Neural progenitor cell (in vitro differentiated cells): ENCODE results near the gene ZNF511. TPM values are rescaled to one million over a fixed set of nuclear protein-coding genes. Genes with fewer than 3 reads are reported as not detected.

Experiments
- DNase-seq: peaks from one replicate; pipeline ENCODE4 v3.0.0-alpha.2; 2016; ENCODE audit warnings: low spot score
- H2AFZ ChIP-seq: fragments of 200-600 bp; sonication (generic); replicated peaks from 2 replicates; pipeline ENCODE4 v1.6.1; 2016; ENCODE audit warnings: antibody characterized with exemption
- H3F3A ChIP-seq: fragments of 200-600 bp; sonication (generic); 2 replicates; pipeline ENCODE4 v1.6.1; 2016; ENCODE audit warnings: antibody characterized with exemption, low read depth
- H3K27ac ChIP-seq: fragments of 200-600 bp; sonication (generic); 2 replicates; pipeline ENCODE4 v1.5.1; 2016; ENCODE audit warnings: mild to moderate bottlenecking
- H3K27me3 ChIP-seq: fragments of 200-600 bp; sonication (generic); 2 replicates; pipeline ENCODE4 v1.6.1; 2016; ENCODE audit warnings: mild to moderate bottlenecking, moderate library complexity
- H3K36me3 ChIP-seq: fragments of 200-600 bp; sonication (generic); 2 replicates; pipeline ENCODE4 v1.5.1; 2016
- H3K4me1 ChIP-seq: fragments of 200-600 bp; sonication (generic); 2 replicates; pipeline ENCODE4 v1.6.1; 2016; ENCODE audit warnings: mixed run types
- H3K4me2 ChIP-seq: fragments of 200-600 bp; sonication (generic); 2 replicates; pipeline ENCODE4 v1.6.1; 2016
- H3K4me3 ChIP-seq: fragments of 200-600 bp; sonication (generic); 2 replicates; pipeline ENCODE4 v1.5.1; 2016
- H3K79me2 ChIP-seq: fragments of 200-600 bp; sonication (generic); 2 replicates; pipeline ENCODE4 v1.6.1; 2016; ENCODE audit warnings: low read depth
- H3K9ac ChIP-seq: fragments of 200-600 bp; sonication (generic); 2 replicates; pipeline ENCODE4 v1.6.1; 2016
- H3K9me3 ChIP-seq: fragments of 200-600 bp; sonication (generic); 2 replicates; pipeline ENCODE4 v1.5.1; 2016; ENCODE audit warnings: low read depth
- H4K20me1 ChIP-seq: fragments of 200-600 bp; sonication (generic); 2 replicates; pipeline ENCODE4 v1.6.1; 2016; ENCODE audit warnings: low read depth
- H3K27ac Mint-ChIP-seq: 3 replicates; pipeline ENCODE4 v1.8.0; 2021; ENCODE audit warnings: mixed read lengths
- H3K27me3 Mint-ChIP-seq: 2 replicates; pipeline ENCODE4 v1.8.0; 2022; ENCODE audit warnings: low read depth, mild to moderate bottlenecking, inconsistent platforms, moderate library complexity, mixed read lengths; ENCODE audit not compliant: insufficient read depth
- H3K36me3 Mint-ChIP-seq: 3 replicates; pipeline ENCODE4 v1.8.0; 2021; ENCODE audit warnings: mixed read lengths
- H3K4me1 Mint-ChIP-seq: 3 replicates; pipeline ENCODE4 v1.8.0; 2021; ENCODE audit warnings: mixed read lengths
- H3K4me3 Mint-ChIP-seq: 3 replicates; pipeline ENCODE4 v1.8.0; 2021; ENCODE audit warnings: mild to moderate bottlenecking, moderate library complexity, mixed read lengths
- H3K9me3 Mint-ChIP-seq: 3 replicates; pipeline ENCODE4 v1.8.0; 2020; ENCODE audit warnings: mixed read lengths
- EZH2 ChIP-seq: fragments of 200-600 bp; sonication (generic); IDR thresholded peaks from 2 replicates; pipeline ENCODE4 v1.6.1; 2017; ENCODE audit warnings: antibody characterized with exemption, mild to moderate bottlenecking, moderate library complexity
- EZH2phosphoT487 ChIP-seq: fragments of 200-600 bp; sonication (generic); IDR thresholded peaks from 2 replicates; pipeline ENCODE4 v1.6.1; 2017; ENCODE audit warnings: antibody characterized with exemption
- total RNA-seq: library from RNA; depleted of rRNA; stranded (reverse); fragments of >200 nt; gene quantifications from 2 replicates; pipeline ENCODE4 v1.2.3, GENCODE V29; 2015; ENCODE audit warnings: low replicate concordance
- TF ChIP-seq, protein P1 (sequence below): fragments of 200-600 bp; sonication (generic); IDR thresholded peaks from 2 replicates; pipeline ENCODE4 v1.5.1; 2017; ENCODE audit warnings: antibody characterized with exemption, mild to moderate bottlenecking

Gene ZNF511
- total RNA-seq, 1 donor from 2014 or later, result 44.4 TPM

DNA sequence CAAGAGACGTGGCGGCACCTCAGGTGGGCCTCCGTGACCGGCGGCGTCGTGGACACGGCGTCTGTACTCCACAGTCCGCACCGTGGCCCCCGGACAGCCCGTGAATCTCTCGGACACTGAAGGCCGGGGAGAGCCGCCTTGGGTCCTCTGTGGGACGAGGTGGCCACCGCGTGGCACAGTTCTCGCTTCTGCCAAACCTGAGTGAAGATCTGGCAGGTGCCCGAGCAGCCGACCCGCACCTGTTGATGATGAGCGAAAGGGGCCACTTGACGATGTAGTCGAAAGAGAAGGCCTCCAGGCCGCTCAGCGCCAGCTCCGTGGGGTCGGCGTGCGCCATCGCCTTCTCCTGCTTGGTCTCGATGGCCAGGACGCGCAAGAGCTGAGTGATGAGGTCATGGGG, 23.5 kb upstream of the ZNF511 start:
- Mint-ChIP-seq H3K9me3 (no peaks in the 10 kb centered on the region), H3K36me3 (peaks cover 25% of the 10 kb centered on the region), H3K4me1 (no peaks in the 10 kb centered on the region), H3K27me3 (peaks cover 3% of the 10 kb centered on the region), H3K4me3 (no peak overlapping the region), H3K27ac (no peak overlapping the region)
- no peak for DNase-seq
- H3K9me3 ChIP-seq, result no peaks in the 10 kb centered on the region
- H3K36me3 ChIP-seq, result no peaks in the 10 kb centered on the region
- H3K9ac ChIP-seq, result no peak overlapping the region
- no peaks in the 10 kb centered on the region for H3K27me3 ChIP-seq
- H3K79me2 ChIP-seq, result no peaks in the 10 kb centered on the region
- no peak overlapping the region for H3K27ac ChIP-seq
- no peaks in the 10 kb centered on the region for H3F3A ChIP-seq
- no peak overlapping the region for H3K4me2 ChIP-seq
- H4K20me1 ChIP-seq, result no peaks in the 10 kb centered on the region
- TF ChIP-seq EZH2 (no peak), EZH2phosphoT487 (no peak)
- TF ChIP-seq, protein P1, sequence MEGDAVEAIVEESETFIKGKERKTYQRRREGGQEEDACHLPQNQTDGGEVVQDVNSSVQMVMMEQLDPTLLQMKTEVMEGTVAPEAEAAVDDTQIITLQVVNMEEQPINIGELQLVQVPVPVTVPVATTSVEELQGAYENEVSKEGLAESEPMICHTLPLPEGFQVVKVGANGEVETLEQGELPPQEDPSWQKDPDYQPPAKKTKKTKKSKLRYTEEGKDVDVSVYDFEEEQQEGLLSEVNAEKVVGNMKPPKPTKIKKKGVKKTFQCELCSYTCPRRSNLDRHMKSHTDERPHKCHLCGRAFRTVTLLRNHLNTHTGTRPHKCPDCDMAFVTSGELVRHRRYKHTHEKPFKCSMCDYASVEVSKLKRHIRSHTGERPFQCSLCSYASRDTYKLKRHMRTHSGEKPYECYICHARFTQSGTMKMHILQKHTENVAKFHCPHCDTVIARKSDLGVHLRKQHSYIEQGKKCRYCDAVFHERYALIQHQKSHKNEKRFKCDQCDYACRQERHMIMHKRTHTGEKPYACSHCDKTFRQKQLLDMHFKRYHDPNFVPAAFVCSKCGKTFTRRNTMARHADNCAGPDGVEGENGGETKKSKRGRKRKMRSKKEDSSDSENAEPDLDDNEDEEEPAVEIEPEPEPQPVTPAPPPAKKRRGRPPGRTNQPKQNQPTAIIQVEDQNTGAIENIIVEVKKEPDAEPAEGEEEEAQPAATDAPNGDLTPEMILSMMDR, result no peak
- H3K4me1 ChIP-seq, result no peaks in the 10 kb centered on the region
- no peak overlapping the region for H2AFZ ChIP-seq
- no peak overlapping the region for H3K4me3 ChIP-seq

DNA sequence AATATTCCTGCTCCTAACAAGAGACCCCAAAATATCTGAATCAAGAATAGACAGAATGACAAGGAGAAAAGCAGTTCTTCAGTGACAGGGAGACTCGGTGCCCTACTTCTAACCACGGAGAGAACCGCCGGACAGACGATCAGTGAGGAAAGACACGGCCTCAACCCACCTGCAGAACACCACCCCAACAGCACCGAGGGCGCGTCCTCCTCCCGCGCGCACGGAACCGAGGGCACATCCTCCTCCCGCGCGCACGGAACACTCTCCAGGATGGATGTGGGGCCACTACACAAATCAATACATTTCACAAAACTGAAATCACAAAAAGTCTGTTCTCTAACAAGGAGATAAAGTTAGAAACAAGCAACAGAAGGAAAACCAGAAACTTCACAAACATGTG, 22.3 kb upstream of the ZNF511 start:
- H3K27me3 Mint-ChIP-seq, result peaks cover 3% of the 10 kb centered on the region
- H3K36me3 ChIP-seq, result no peaks in the 10 kb centered on the region

DNA sequence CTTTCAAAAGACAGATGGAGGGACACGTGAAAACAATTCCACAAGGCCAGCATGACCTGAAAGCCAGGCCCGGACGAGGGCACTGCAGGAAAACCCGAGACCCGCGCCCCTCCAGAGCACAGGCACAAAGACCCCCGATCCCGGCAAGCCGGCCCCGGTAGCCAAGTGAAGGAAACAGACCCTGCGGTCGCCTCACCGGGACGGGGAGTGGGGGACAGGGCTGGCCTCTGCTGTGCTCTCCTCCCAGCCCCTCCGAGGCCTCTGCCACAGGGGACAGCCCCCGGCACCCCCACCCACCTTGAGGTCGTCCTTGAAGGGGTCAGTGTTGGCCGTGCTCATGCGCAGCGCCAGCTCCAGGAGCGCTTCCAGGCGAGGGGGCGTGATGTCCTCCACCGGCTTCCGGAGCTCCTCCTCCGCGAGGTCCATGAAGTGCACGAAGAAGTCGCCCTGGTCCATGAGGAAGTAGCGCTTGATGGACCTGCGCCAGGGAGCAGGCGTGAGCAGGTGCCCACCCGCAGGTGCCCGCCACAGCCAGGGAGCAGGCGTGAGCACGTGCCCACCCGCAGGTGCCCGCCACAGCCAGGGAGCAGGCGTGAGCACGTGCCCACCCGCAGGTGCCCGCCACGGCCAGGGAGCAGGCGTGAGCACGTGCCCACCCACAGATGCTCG, 20.7 kb upstream of the ZNF511 start:
- Histone ChIP-seq H3K4me3 (no peak overlapping the region), H3K4me1 (no peaks in the 10 kb centered on the region), H2AFZ (no peak overlapping the region), H3K9ac (no peak overlapping the region), H3K9me3 (no peaks in the 10 kb centered on the region), H3F3A (no peaks in the 10 kb centered on the region), H3K27ac (no peak overlapping the region), H3K4me2 (no peak overlapping the region), H3K27me3 (no peaks in the 10 kb centered on the region), H3K79me2 (no peaks in the 10 kb centered on the region), H4K20me1 (no peaks in the 10 kb centered on the region), H3K36me3 (no peaks in the 10 kb centered on the region)
- Mint-ChIP-seq H3K36me3 (peaks cover 25% of the 10 kb centered on the region), H3K9me3 (no peaks in the 10 kb centered on the region), H3K4me1 (no peaks in the 10 kb centered on the region), H3K27me3 (peaks cover 6% of the 10 kb centered on the region), H3K27ac (no peak overlapping the region), H3K4me3 (no peak overlapping the region)
- TF ChIP-seq EZH2 (no peak), EZH2phosphoT487 (no peak)
- TF ChIP-seq, protein P1, result no peak
- DNase-seq, result no peak

More for the DNA sequence above, 22.3 kb upstream of the ZNF511 start:
- no peaks in the 10 kb centered on the region for H3F3A ChIP-seq
- no peaks in the 10 kb centered on the region for H3K9me3 Mint-ChIP-seq
- H3K27ac ChIP-seq, result no peak overlapping the region
- no peak overlapping the region for H3K4me3 Mint-ChIP-seq
- no peaks in the 10 kb centered on the region for H4K20me1 ChIP-seq
- H3K36me3 Mint-ChIP-seq, result peaks cover 27% of the 10 kb centered on the region
- H3K4me2 ChIP-seq, result no peak overlapping the region
- no peak for TF ChIP-seq EZH2phosphoT487
- TF ChIP-seq, protein P1, result no peak
- TF ChIP-seq EZH2, result no peak
- no peaks in the 10 kb centered on the region for H3K4me1 Mint-ChIP-seq
- H3K9me3 ChIP-seq, result no peaks in the 10 kb centered on the region
- H3K4me3 ChIP-seq, result no peak overlapping the region
- DNase-seq, result no peak
- H3K9ac ChIP-seq, result no peak overlapping the region
- no peak overlapping the region for H2AFZ ChIP-seq
- H3K4me1 ChIP-seq, result no peaks in the 10 kb centered on the region
- no peak overlapping the region for H3K27ac Mint-ChIP-seq
- no peaks in the 10 kb centered on the region for H3K27me3 ChIP-seq
- H3K79me2 ChIP-seq, result no peaks in the 10 kb centered on the region
